Dedifferentiated amniotic fluid mesenchymal stem cell (primary cell): ENCODE data around the gene CCL17.
A peak's percentile ranks its signal among the peaks of the same experiment; 100 is the strongest.

Experiments used
- DNase-seq: peaks from one replicate; pipeline ENCODE4 v3.0.0-alpha.2; 2016; ENCODE audit errors: extremely low spot score

The CCL17 gene

DNA sequence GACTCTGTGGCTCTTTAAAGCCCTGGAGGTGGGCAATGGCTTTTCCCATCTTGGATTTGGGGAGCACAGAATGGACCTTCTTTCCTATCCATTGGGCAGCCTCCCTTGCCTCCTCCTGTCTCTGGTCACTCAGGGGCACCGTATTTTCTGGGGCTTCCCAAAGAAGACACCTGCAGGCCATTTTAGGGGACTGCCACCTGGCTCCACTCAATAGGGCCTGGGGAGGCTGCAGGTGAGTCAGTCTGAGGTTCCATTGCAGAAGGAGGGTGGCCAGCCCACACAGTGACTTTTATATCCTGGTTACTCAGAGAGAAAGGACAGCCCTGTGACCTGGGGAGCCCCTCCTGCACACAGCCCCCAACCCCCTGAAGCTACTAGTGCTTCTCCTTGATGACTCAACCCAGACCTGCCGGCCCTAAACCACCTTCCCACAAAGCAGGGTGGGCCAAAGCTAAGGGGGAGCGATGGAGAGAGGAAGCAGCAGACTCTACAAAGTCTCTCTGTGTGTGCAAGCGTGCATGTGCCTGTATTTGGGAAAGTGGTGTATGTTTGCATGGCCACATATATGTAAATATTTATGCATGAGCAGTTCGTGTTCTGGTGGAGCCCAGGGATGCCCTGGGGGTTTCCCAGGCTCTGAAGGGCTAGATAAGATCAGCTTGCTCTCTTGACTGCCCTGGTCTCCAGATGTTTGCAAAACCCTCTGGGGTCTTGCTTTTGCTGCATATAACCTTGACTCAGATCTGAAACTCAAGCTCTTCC lies 27.3 kb upstream of the CCL17 start:
- DNase-seq: no peak

DNA sequence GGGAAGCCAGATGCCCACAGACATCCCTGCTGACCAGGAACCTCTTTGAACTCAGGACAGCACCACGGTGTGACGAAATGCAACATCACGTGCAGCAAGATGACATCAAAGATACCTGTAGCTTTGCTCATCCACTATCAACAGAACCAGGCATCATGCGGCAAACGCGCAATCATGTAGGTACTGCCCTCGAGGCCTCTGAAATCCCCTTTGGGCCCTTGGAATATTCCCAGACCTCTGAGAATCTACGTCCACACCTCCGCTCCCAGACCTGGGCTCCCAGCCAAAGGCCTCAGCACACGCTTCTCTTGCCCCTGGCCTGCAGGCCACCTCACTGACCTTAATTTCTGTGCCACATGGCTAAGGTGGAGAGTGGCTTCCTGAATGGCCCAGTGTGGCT lies 25.0 kb upstream of the CCL17 start:
- no peak for DNase-seq

DNA sequence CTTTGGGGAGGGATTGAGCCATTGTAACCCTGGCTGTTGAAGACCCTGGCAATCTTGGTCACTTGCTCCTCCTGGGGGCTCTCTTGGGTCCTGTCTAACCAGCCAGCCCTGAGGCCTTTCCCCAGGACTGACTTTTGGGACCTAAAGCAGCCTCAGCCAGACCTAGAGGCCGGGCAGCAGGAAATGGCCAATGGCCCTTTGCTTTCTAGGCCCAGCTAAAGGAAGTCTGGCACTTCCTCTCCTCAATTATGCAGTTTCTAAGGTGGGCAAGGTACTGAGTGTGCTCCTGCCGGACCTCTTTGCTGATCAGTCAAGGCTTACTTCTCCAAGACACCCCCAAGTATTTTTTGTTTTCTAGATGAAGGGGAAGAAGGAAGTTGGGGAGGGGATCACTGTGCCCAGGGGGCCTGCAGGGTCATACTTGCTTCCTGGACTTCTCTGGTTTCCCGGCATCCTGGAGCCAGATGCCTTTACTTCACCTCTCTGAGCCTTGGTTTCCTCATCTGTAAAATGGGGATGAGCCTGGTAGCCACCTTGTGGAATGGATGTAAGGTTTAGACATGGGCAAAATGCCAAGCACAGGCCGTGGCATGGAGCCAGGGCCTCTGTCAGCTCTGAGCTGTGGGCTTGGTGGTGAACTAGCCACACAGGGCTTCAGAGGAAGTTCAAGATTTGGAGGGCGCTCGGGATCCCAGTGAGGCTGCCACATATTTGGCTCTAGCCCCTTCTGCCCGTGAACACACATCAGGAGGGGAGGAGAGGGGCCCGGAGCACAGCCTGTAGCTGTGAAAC lies 23.7 kb upstream of the CCL17 start:
- no peak for DNase-seq

DNA sequence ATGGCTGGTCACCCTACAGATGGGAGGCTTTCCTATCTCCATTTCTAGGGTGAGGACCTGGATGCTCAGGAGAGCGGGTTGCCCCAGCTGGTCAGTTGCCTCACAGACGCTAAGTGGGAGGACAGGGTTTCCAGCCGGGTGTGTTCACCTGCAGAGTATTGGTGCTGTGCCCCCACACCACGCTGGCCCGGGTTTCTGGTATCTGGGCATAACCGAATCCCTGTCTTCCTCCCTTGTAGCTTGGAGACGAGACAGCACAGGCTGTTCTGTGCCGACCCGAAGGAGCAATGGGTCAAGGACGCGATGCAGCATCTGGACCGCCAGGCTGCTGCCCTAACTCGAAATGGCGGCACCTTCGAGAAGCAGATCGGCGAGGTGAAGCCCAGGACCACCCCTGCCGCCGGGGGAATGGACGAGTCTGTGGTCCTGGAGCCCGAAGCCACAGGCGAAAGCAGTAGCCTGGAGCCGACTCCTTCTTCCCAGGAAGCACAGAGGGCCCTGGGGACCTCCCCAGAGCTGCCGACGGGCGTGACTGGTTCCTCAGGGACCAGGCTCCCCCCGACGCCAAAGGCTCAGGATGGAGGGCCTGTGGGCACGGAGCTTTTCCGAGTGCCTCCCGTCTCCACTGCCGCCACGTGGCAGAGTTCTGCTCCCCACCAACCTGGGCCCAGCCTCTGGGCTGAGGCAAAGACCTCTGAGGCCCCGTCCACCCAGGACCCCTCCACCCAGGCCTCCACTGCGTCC lies 22.6 kb upstream of the CCL17 start:
- no peak for DNase-seq

DNA sequence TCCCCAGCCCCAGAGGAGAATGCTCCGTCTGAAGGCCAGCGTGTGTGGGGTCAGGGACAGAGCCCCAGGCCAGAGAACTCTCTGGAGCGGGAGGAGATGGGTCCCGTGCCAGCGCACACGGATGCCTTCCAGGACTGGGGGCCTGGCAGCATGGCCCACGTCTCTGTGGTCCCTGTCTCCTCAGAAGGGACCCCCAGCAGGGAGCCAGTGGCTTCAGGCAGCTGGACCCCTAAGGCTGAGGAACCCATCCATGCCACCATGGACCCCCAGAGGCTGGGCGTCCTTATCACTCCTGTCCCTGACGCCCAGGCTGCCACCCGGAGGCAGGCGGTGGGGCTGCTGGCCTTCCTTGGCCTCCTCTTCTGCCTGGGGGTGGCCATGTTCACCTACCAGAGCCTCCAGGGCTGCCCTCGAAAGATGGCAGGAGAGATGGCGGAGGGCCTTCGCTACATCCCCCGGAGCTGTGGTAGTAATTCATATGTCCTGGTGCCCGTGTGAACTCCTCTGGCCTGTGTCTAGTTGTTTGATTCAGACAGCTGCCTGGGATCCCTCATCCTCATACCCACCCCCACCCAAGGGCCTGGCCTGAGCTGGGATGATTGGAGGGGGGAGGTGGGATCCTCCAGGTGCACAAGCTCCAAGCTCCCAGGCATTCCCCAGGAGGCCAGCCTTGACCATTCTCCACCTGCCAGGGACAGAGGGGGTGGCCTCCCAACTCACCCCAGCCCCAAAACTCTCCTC lies 21.9 kb upstream of the CCL17 start:
- no peak for DNase-seq

DNA sequence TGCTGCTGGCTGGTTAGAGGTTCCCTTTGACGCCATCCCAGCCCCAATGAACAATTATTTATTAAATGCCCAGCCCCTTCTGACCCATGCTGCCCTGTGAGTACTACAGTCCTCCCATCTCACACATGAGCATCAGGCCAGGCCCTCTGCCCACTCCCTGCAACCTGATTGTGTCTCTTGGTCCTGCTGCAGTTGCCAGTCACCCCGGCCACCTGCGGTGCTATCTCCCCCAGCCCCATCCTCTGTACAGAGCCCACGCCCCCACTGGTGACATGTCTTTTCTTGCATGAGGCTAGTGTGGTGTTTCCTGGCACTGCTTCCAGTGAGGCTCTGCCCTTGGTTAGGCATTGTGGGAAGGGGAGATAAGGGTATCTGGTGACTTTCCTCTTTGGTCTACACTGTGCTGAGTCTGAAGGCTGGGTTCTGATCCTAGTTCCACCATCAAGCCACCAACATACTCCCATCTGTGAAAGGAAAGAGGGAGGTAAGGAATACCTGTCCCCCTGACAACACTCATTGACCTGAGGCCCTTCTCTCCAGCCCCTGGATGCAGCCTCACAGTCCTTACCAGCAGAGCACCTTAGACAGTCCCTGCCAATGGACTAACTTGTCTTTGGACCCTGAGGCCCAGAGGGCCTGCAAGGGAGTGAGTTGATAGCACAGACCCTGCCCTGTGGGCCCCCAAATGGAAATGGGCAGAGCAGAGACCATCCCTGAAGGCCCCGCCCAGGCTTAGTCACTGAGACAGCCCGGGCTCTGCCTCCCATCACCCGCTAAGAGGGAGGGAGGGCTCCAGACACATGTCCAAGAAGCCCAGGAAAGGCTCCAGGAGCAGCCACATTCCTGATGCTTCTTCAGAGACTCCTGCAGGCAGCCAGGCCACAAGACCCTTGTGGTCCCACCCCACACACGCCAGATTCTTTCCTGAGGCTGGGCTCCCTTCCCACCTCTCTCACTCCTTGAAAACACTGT lies 21.0 kb upstream of the CCL17 start:
- DNase-seq: no peak

DNA sequence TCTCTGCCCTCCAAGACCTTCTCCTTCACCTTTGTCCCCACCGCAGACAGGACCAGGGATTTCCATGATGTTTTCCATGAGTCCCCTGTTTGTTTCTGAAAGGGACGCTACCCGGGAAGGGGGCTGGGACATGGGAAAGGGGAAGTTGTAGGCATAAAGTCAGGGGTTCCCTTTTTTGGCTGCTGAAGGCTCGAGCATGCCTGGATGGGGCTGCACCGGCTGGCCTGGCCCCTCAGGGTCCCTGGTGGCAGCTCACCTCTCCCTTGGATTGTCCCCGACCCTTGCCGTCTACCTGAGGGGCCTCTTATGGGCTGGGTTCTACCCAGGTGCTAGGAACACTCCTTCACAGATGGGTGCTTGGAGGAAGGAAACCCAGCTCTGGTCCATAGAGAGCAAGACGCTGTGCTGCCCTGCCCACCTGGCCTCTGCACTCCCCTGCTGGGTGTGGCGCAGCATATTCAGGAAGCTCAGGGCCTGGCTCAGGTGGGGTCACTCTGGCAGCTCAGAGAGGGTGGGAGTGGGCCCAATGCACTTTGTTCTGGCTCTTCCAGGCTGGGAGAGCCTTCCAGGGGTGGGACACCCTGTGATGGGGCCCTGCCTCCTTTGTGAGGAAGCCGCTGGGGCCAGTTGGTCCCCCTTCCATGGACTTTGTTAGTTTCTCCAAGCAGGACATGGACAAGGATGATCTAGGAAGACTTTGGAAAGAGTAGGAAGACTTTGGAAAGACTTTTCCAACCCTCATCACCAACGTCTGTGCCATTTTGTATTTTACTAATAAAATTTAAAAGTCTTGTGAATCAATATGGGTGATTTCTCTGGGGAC lies 20.1 kb upstream of the CCL17 start:
- DNase-seq: no peak

DNA sequence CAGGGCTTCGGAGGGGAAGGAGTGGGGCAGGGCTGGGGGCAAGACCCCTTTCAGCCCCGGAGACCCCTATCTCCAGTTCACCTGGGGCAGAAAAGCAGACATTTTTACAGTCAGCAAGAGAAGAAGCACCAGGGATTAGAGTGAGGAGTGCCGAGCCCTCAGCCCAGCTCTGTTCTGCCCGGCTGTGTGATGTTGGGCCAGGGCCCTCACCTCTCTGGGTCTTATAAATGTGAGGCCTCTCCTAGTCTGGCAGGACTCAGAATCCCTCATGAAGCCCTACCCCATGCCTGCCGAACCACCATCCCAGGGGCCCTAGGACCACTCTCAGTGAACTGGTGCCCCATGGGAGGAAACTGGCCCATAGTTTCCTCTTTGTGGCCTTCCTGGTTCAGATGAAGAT lies 19.5 kb upstream of the CCL17 start:
- DNase-seq: no peak

DNA sequence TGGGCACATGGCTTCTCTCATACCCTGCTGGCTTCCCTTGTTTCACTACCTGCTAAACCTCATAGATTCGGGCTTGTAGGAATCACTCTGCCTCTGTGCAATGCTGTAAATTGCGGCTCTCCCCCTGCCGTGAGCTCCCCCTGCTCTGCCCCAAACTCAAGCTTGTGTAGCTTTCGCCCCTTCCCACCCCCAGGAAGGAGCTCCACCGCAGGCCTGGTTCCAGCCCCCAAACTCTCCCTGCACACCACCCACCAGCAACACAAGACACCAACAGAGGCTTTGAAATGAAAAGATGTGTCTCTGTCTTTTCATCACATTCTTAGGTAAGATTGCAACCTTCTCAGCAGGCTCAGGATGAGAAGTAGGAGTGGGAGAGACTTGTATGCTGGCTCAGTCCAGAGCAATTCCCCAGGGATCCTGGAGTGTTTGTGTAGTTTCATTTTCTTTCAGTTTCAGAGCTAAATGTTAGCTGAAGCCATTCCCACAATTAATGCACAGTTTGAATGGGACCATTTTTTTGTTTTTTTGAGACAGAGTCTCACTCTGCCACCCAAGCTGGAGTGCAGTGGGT lies 18.1 kb upstream of the CCL17 start:
- peak; percentile 28 for DNase-seq

DNA sequence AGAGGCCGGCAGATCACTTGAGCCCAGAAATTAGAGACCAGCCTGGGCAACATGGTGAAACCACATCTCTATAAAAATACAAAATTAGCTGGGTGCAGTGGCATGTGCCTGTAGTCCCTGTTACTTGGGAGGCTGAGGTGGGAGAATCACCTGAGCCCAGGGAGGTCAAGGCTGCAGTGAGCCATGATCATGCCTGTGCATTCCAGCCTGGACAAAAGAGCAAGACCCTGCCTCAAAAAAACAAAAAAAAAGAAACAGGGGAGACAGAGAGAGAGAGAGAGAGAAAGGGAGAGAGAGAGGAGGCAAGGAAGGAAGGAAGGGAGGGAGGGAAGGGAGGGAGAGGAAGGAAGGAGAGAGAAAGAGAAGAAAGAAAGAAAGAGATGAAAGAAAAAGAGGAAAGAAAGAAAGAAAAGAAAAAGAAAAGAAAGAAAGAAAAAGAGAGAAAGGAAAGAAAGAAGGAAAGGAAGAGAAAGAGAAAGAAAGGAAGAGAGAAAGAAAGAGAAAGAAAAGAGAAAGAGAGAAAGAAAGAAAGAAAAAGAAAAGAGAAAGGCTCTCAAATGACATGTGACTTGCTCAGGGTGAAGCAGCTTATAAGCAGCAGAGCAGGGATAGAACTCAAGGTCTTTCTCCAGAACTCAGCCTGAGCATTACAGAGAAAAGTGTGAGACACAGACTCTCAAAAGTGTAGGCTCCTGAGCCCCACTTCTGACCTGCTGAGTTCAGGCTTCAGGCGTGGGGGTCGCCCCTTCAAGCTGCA lies 16.8 kb upstream of the CCL17 start:
- DNase-seq: no peak

DNA sequence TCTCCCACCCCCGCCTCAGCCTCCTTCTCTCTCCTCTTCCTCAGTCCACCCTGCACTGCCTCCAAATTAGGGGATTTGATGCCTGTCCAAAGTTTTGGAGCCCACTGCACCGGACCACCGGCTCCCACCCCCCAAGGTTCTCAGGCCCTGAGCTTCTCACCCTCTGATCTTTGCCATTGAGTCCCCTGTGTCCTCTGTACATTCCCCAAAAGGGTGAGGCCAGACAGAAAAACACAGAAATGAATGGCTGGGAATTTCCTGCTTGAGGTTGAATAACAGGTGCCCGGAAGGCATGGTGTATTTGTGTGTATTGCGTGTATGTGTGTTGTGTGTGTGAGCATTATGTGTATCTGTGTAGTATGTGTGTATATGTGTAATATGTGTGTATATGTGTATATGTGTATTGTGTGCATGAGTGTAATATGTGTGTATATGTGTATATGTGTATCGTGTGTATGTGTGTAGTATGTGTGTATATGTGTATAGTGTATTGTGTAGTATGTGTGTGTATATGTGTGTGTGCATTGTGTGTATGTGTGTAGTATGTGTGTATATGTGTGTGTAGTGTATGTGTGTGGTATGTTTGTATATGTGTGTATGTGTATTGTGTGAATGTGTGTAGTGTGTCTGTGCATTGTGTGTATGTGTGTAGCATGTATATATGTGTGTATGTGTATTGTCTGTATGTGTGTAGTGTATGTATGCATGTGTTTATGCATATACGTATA lies 16.0 kb upstream of the CCL17 start:
- no peak for DNase-seq

DNA sequence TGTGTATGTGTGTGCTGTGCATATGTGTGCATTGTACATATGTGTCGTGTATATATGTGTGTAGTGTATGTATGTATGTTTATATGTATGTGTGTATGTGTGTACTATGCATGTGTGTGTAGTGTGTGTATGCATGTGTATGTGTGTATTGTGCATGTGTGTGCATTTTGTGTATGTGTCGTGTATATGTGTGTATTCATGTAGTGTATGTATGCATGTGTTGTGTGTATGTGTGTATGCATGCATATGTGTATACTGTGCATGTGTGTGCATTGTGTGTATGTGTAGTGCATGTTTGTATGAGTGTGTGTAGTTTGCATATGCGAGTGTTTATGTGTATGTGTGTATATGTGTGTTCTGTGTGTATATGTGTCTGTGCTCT lies 15.5 kb upstream of the CCL17 start:
- no peak for DNase-seq

DNA sequence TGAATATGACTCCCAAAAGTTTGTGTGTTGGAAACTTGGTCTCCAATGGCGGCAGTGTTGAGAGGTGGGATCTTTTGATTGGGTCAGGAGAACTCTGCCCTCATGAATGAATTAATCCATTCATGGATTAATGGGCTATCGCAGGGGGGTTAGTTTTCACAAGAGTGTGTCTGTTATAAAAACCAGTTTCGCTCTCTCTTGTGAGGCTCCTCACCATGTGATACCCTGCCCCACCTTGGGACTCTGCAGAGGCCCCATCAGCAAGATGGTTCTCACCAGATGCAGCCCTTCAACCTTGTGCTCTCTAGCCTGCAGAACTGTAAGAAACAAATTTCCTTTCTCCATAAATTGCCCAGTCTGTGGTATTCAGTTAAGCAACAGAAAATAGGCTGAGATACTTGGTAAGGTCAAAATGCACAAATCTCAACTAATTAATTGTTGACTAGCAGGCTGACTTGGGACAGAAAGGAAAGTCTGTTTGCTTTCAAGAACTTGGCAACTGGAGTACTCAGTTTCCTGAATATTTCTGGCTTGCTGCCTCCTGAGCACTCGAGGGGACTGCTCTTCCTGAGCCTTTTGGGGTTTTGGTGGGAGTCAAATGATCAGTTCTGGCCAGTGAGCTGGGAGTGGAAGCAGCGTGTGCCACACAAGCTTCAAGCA lies 13.8 kb upstream of the CCL17 start:
- no peak for DNase-seq

DNA sequence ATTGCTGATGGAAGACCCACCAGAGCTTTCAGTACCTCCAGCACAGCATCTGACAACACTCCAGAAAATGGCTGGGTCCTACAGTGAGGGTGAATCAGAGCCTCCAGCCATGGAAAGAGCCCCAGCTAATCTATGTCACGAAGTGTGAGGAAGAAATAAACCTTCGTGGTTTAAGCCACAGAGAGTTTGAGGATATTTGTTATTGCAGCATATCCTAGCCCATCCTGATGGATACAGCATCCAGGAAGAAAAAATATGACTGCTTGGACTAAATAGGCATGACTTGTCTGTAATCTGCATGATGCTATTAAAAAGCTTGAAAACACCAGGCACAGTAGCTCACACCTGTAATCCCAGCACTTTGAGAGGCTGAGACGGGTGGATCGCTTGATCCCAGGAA lies 13.3 kb upstream of the CCL17 start:
- DNase-seq: no peak

DNA sequence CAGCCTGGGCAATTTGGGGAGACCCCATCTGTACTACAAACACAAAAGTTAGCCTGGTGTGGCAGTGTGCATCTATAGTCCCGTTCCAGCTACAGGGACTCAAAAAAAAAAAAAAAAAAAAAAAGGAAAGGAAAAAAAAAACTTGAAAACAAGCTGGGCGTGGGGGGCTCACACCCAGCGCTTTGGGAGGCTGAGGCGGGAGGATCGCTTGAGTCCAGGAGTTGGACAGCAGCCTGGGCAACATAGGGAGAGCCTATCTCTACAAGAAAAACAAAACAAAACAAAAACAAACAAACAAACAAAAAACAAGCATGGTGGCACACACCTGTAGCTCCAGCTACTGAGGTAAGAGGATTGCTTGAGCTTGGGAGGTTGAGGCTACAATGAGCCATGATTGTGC lies 12.9 kb upstream of the CCL17 start:
- DNase-seq: no peak

DNA sequence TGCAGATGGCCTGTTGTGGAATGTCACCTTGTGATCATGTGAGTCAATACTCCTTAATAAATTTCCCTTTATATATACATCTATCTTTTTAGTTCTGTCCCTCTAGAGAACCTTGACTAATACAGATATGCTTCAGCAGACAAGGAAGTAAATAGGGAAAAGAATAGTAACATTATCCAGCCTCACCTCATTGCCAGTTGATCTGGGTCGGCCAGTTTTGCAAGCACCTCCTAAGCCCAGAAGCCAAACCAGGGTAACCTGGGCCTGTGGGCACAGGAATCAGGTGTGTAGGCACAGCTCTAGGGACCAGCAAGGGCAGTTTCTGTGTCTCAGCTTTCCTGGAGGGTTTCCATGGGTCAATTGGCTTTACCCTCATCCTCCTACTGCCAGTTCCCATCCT lies 11.9 kb upstream of the CCL17 start:
- DNase-seq: no peak

DNA sequence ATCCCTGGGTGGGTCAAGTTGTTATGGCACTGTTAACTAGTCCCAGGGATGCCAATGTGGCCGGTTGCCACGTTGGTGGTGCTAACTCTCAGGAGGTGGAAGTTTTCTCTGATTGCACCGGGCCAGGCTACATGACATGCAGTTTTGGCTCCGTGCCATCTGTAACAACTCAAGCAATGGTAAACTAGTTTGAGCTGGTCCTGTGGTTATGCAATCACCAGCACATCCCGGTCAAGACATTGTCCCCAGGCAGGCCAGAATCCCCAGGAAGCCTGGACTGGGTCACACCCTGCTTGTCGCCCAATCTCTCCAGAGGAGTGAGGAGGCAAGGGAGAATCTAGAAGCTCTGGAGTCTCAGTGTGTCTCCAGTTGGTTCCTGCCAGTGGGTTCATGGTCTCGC lies 10.1 kb upstream of the CCL17 start:
- no peak for DNase-seq

DNA sequence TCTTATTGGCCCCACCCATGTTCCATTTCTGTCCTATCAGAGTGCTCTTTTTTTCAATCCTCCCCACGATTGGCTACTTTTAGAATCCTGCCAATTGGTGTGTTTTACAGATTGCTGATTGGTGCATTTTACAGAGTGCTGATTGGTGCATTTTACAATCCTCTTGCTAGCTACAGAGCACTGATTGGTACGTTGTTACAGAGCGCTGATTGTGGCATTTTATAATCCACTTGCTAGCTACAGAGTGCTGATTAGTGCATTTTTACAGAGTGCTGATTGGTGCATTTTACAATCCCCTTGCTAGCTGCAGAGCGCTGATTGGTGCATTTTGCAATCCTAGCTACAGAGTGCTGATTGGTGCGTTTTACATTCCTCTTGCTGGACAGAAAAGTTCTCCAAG lies 9.5 kb upstream of the CCL17 start:
- no peak for DNase-seq
